DMS153 treated with DMSO at 0.1 percent for 48 hours (cell line): Measurements from ENCODE around the gene FAF1.
"Not testable (repeated sequence)": the region's sequence is repeated elsewhere in the genome, so short reads cannot be mapped to it uniquely, and the experiment has no call there.

Source experiments
- DNase-seq: peaks from one replicate; lab custom pipeline; 2025; ENCODE audit not compliant: unreplicated experiment; lab: John Stamatoyannopoulos, UW

The FAF1 gene

GRCh38 chr1:50599546-50599945 is 360.5 kb downstream of the FAF1 start:
- no peak for DNase-seq

GRCh38 chr1:50595874-50596273 is 364.2 kb downstream of the FAF1 start:
- no peak for DNase-seq

DNA sequence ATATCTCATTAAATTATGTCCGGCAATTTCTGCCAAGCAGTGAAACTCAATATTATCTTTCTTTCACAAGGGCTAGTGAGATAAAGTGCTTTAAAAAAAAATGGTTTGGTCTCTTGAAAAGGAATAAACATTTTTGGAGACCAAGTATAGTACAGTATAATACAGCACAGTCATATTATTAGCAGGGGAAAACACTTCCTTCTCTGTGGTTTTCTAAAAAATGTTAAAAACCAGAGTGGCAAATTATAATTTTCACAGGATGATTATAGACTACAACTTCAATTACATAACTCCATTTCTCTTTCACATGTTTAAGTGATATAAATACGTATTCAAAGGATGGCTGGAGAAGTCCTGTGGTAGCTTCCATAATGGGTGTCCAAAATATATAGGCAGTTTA is 366.6 kb downstream of the FAF1 start:
- DNase-seq = no peak

GRCh38 chr1:50591598-50591997 is 368.5 kb downstream of the FAF1 start:
- DNase-seq = no peak

DNA sequence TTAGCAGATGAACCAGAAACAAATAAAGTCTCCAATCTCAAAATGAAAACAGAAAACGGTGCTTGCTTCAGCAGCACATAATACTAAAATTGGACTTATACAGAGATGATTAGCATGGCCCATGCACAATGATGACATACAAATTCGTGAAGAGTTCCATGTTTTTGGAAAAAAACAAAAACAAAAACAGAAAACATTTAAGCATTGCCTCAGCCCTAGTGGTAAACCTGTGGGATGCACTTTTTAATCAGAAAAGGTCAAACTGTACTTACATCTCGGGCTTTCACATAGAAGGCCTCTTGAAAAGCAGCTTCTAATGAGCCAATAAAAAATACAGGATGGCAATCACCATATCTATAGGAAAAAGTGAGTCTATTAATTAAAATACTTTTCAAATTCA is 377.7 kb downstream of the FAF1 start:
- DNase-seq = no peak

GRCh38 chr1:50570066-50570468 is 390.0 kb downstream of the FAF1 start:
- DNase-seq = no peak

GRCh38 chr1:50568782-50569181 is 391.3 kb downstream of the FAF1 start:
- DNase-seq = no peak

GRCh38 chr1:50566405-50566804 is 393.7 kb downstream of the FAF1 start:
- no peak for DNase-seq

GRCh38 chr1:50564417-50564816 is 395.6 kb downstream of the FAF1 start:
- no peak for DNase-seq

DNA sequence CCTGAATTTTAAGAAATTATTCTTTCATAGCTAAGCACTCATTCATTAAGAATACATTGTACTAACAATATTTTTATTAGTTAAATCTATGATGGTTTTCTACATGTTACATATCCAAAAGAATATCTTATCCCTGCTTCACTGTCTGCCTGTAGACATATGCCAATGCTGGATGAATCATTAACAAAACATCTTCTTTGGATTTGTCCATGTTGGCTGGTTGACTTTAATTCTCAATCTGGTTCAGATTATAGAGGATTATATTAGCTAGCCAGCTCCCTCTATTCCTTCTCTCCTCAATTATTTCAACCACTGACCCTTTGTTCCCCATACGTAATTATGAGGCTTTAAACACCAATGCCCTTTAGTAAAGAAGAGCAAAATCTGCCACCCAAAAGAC is 398.0 kb downstream of the FAF1 start:
- no peak for DNase-seq

DNA sequence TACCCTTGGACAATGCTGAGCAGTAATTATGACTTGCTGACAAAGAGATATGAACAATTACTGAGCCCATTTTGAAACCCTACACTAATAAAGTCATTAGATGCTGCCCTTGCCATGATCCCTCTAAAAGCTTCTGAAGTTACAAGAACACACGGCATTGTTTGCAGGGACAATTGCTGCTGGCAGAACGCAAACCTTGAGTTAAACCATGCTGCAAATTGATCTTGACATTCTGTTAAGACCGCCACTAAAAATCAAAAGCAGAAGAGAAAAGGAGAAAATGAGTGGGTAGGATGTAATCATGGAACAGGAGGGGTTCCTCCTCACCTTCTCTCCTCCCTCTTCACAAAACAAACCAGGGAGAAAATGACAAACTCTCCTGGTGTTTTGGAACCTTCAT is 400.6 kb downstream of the FAF1 start:
- DNase-seq = no peak

GRCh38 chr1:50553921-50554320 is 406.1 kb downstream of the FAF1 start:
- no peak for DNase-seq

DNA sequence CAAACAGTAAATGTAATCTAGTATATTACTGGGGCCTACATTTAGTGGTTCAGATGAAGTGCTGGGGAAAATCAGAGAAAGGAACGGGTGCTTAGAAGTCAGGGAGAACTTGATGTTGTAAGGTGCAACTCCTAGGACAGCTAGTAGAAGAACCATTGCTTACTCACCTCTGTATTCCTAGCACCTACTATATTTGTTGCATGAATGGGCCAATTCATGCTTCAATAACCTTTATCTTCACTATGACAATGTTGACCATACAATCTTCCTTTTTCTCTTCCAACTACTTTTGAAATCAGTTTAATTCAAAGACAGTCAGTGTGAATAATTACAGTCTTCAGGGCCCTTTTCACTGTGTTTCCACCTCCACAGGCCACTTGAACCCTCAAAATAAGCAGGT is 411.8 kb downstream of the FAF1 start:
- DNase-seq = no peak

GRCh38 chr1:50542362-50542761 is 417.7 kb downstream of the FAF1 start:
- DNase-seq = no peak

- no peak for DNase-seq
Observed at GRCh38 chr1:50538476-50538875, 421.6 kb downstream of the FAF1 start.

- no peak for DNase-seq
Observed at GRCh38 chr1:50531601-50532000, 428.5 kb downstream of the FAF1 start.

GRCh38 chr1:50531027-50531426 is 429.0 kb downstream of the FAF1 start:
- DNase-seq = no peak

DNA sequence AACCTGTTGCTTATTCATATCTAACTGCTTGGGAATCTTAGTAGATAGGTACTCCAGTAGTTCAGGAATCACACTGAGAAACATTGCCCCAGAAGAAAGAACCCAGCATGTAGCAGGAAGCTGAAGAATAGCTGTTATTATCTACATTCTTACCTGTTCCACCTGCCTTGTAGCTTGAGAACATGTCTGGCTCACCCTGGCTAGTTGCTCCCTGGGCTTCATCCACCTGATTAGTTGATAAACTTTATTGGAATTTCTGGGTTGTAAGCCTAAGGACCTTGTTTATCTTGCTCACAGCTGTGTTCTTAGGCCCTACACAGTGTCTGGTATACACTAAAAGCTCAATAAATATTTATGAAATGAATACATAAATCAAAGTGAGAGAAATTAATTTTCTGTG is 430.6 kb downstream of the FAF1 start:
- DNase-seq = no peak

- DNase-seq = not testable (repeated sequence)
Observed at GRCh38 chr1:50527987-50528320, 432.1 kb downstream of the FAF1 start.

- no peak for DNase-seq
Observed at GRCh38 chr1:50527249-50527986, 432.6 kb downstream of the FAF1 start.

GRCh38 chr1:50526431-50526830 is 433.6 kb downstream of the FAF1 start:
- no peak for DNase-seq

DNA sequence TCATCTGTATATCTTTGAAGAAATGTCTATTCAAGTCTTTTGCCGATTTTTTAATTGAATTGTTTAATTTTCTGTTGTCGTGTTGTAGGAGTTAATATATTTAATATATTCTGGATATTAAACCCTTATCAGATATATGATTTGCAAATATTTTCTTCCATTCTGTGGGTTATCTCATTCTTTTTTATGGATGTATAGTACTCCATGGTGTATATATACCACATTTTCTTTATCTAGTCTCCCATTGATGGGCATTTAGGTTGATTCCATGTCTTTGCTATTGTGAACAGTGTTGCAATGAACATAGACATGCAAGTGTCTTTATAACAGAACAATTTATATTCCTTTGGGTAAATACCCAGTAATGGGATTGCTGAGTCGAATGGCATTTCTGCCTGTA is 436.5 kb downstream of the FAF1 start:
- no peak for DNase-seq

- DNase-seq = no peak
Observed at GRCh38 chr1:50522691-50523342, 437.2 kb downstream of the FAF1 start.
